Urinary bladder (tissue), 4 donors: ENCODE data around the gene SRCIN1. TPM values are rescaled to one million over a fixed set of nuclear protein-coding genes. Genes with fewer than 3 reads are reported as not detected.

Experiments used
- DNase-seq: peaks from one replicate; pipeline ENCODE4 v3.0.0-alpha.2; 2015; ENCODE audit errors: extremely low spot score
- H3K27ac ChIP-seq: one replicate; pipeline ENCODE4 v1.5.1; 2013; ENCODE audit warnings: low read depth, mild to moderate bottlenecking, moderate library complexity
- H3K36me3 ChIP-seq: one replicate; pipeline ENCODE4 v1.6.1; 2013; ENCODE audit warnings: mild to moderate bottlenecking, moderate library complexity; ENCODE audit not compliant: insufficient read depth
- H3K4me1 ChIP-seq: one replicate; pipeline ENCODE4 v1.6.1; 2013; ENCODE audit warnings: mild to moderate bottlenecking, moderate library complexity; ENCODE audit not compliant: insufficient read depth
- H3K4me3 ChIP-seq: one replicate; pipeline ENCODE4 v1.5.1; 2013; ENCODE audit warnings: low read depth, low read length
- WGBS: extraction: QIAGEN DNeasy Blood & Tissue Kit; methylation state at CpG from one replicate; pipeline ENCODE4 v1.1.7; 2013; 5-methylcytosine and 5-hydroxymethylcytosine counted together
- polyA plus RNA-seq: library from polyadenylated mRNA; stranded (reverse); fragments of 200-250 nt; gene quantifications from one replicate; pipeline ENCODE4 v1.2.3, GENCODE V29; 2013
- total RNA-seq: library from RNA; depleted of rRNA; stranded (reverse); fragments of >200 nt; gene quantifications from one replicate; pipeline ENCODE4 v1.2.3, GENCODE V29; 2014
- donor health status: healthy with polysubstance abuse.
- donor health status: healthy.

Gene SRCIN1
- total and polyA plus RNA-seq, 2 donors, result 2.7 to 3.0 TPM

DNA sequence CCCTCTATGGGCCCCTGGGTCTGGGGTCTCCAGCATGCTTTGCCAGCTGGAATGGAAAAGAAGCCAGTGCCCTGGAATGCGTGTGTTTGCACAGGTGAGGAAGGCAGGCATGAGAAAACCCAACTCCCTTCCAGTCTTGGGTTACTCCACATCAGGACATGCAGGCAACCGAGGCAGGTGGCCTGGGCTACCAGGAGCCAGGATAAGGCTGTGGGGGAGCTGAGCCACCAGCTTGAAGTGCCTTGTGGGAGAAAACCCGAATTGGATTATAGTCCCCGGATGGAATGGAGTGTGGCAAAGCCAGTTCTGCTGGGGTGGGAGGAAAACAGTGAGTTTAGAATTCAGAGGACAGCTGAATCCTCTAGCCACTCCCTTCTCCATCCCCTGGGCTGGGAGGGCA, 7.2 kb downstream of the SRCIN1 start:
- DNase-seq, result no peak
- no peaks in the 10 kb centered on the region for H3K36me3 ChIP-seq
- no peak overlapping the region for H3K4me3 ChIP-seq
- H3K4me1 ChIP-seq, result no peaks in the 10 kb centered on the region
- no peak overlapping the region for H3K27ac ChIP-seq
- 22% methylated on average over 4 of the region's 4 CpGs for WGBS

DNA sequence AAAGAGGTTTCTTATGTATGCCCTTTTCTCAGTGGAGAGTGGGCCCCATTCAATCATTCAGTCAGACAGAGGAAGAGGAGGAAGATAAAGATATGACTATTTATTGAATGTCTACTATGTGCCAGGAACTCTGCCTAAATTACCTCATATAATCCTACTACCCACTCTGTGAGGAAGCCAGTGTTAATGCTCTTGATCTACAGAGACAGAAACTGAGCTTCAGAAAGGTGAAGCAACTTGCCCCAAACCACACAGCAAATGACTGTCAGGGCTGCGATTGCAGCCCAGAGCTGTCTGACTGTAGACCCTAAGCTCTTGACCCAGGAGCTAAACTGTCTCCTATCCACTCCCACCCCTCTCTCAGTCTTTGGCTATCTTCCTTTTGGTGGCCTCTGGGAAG, 8.4 kb downstream of the SRCIN1 start:
- DNase-seq, result no peak
- Histone ChIP-seq H3K4me1 (no peaks in the 10 kb centered on the region), H3K4me3 (no peak overlapping the region), H3K27ac (no peak overlapping the region), H3K36me3 (no peaks in the 10 kb centered on the region)
- 86% methylated on average over 1 of the region's 1 CpG for WGBS

- 43% methylated on average over 2 of the region's 2 CpGs for whole genome bisulfite sequencing
Measured at GRCh38 chr17:38596651-38597050, 9.1 kb downstream of the SRCIN1 start.

GRCh38 chr17:38595892-38596291, 9.9 kb downstream of the SRCIN1 start:
- DNase-seq, result no peak
- H3K27ac ChIP-seq, result no peak overlapping the region
- 25% methylated on average over 9 of the region's 9 CpGs for WGBS
- no peaks in the 10 kb centered on the region for H3K4me1 ChIP-seq
- no peak overlapping the region for H3K4me3 ChIP-seq
- H3K36me3 ChIP-seq, result no peaks in the 10 kb centered on the region

More at GRCh38 chr17:38596651-38597050, 9.1 kb downstream of the SRCIN1 start:
- Histone ChIP-seq H3K4me3 (no peak overlapping the region), H3K27ac (no peak overlapping the region), H3K4me1 (no peaks in the 10 kb centered on the region), H3K36me3 (no peaks in the 10 kb centered on the region)
- no peak for DNase-seq

GRCh38 chr17:38594152-38594551, 11.6 kb downstream of the SRCIN1 start:
- DNase-seq, result no peak
- Histone ChIP-seq H3K4me1 (no peaks in the 10 kb centered on the region), H3K27ac (no peak overlapping the region), H3K36me3 (no peaks in the 10 kb centered on the region), H3K4me3 (no peak overlapping the region)
- WGBS, result 56% methylated on average over 13 of the region's 13 CpGs

DNA sequence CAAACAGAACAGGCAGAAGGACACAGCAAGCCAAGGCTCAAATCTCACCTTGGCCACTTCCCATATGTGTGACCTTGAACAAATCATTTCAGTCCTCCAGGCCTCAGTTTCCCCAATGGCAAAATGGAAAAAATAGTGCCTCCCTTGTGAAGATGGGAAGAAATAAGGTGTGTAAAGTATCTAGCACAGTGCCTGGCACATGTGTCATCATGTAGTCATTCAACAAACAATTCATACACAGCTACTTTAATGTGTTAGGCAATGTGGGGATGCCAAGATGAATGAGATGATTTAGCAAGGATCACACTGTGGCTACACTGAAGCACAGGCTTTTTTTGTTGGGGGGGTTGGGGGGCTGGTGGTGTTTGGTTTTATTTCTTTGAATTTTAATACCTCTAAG, 13.3 kb downstream of the SRCIN1 start:
- Histone ChIP-seq H3K4me1 (no peaks in the 10 kb centered on the region), H3K36me3 (no peaks in the 10 kb centered on the region), H3K4me3 (no peak overlapping the region), H3K27ac (no peak overlapping the region)
- DNase-seq, result no peak

- DNase-seq, result no peak
- Histone ChIP-seq H3K36me3 (no peaks in the 10 kb centered on the region), H3K4me1 (no peaks in the 10 kb centered on the region), H3K27ac (no peak overlapping the region), H3K4me3 (no peak overlapping the region)
- WGBS, result 73% methylated on average over 5 of the region's 5 CpGs
Measured at GRCh38 chr17:38591759-38592241, 14.0 kb downstream of the SRCIN1 start.

- Histone ChIP-seq H3K36me3 (no peaks in the 10 kb centered on the region), H3K4me3 (no peak overlapping the region), H3K27ac (no peak overlapping the region), H3K4me1 (no peaks in the 10 kb centered on the region)
- WGBS, result 72% methylated on average over 6 of the region's 6 CpGs
- DNase-seq, result no peak
Measured at GRCh38 chr17:38590988-38591758, 14.6 kb downstream of the SRCIN1 start.

DNA sequence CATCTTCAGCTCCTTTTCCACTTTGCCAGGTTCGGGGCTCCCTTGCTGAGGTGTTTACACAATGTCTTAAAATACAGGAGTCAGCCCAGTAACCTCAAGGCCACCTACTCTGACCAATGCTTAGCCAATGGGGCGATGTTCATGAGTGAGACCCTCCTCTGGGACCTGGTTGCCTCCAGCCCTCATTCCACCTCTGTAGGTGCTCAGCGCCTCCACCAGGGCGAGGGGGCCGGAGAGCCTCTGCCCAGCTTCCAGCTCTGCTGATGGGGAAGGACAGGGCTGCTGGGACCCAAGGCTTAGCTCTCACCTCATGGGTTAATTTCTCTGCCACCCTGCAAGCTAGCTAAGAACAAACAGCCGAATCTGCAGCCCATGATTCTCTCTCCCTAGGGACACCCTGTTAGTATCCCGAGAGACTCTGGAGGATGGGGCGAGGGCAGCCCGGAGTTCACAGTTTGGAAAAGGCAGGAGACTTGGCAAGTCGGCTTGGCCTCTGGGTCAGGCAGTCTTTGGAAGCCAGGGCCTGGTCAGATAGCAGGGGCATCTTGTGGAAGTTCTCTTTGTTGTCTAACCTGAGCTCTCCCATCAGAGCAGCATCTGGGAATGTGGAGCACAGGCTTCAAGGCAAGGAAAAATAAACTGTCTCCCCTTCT, 16.2 kb downstream of the SRCIN1 start:
- DNase-seq, result no peak
- WGBS, result 76% methylated on average over 10 of the region's 10 CpGs

GRCh38 chr17:38588788-38589174, 17.0 kb downstream of the SRCIN1 start:
- no peak for DNase-seq
- H3K4me3 ChIP-seq, result no peak overlapping the region
- 79% methylated on average over 9 of the region's 9 CpGs for WGBS
- no peaks in the 10 kb centered on the region for H3K4me1 ChIP-seq
- no peaks in the 10 kb centered on the region for H3K36me3 ChIP-seq
- no peak overlapping the region for H3K27ac ChIP-seq

More for the DNA sequence above, 16.2 kb downstream of the SRCIN1 start:
- no peak overlapping the region for H3K4me3 ChIP-seq
- no peaks in the 10 kb centered on the region for H3K4me1 ChIP-seq
- H3K27ac ChIP-seq, result no peak overlapping the region
- H3K36me3 ChIP-seq, result no peaks in the 10 kb centered on the region

GRCh38 chr17:38587947-38588787, 17.6 kb downstream of the SRCIN1 start:
- Histone ChIP-seq H3K4me1 (no peaks in the 10 kb centered on the region), H3K27ac (no peak overlapping the region), H3K36me3 (no peaks in the 10 kb centered on the region), H3K4me3 (no peak overlapping the region)
- WGBS, result 43% methylated on average over 13 of the region's 13 CpGs
- no peak for DNase-seq

DNA sequence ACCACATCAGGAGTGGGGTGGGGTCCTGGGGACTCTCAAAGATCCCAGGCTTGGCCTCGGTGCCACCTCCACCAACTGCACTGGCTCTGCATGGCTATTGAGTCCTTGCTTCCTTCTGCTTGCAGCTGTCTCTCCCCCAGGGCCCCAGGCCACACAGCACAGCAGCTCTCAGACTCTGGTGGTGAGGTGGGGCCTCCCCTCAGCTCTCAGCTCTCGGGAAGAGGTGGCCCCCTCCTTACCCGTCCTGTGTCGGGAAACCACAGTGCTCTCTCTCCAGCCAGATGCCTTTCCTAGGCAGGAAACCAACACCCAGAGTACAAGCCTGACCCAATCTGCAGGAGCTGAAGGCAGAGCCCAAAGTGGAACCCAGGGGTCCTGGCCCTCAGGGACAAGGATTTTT, 18.5 kb downstream of the SRCIN1 start:
- H3K36me3 ChIP-seq, result no peaks in the 10 kb centered on the region
- no peak for DNase-seq
- no peak overlapping the region for H3K4me3 ChIP-seq
- H3K4me1 ChIP-seq, result no peaks in the 10 kb centered on the region
- WGBS, result 66% methylated on average over 4 of the region's 4 CpGs
- no peak overlapping the region for H3K27ac ChIP-seq

DNA sequence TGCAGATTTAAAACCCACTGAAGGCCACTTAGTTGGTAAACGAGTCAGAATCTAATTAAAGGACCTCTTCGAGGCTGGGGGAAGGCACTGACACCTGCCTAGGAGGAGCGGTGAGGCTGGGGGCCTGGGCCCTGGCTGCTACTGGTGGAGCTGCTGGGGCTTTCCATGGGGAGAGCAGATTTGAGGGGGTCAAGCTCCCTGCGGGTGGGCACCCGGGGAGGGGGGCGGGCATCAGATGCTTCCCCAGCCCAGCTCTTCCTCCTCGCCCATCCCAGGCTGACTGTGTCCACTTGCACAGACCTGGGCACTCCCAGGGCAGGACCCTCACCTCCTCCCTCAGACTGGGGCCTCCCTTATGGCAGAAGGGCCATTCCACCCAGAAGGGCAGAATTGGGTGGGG, 19.0 kb downstream of the SRCIN1 start:
- Histone ChIP-seq H3K36me3 (no peaks in the 10 kb centered on the region), H3K27ac (no peak overlapping the region), H3K4me3 (no peak overlapping the region), H3K4me1 (no peaks in the 10 kb centered on the region)
- 76% methylated on average over 7 of the region's 7 CpGs for WGBS
- DNase-seq, result no peak
